Measurements from ENCODE around the gene RBM3.

GRCh38 chrX:48606091-48606490 is 31.8 kb downstream of the RBM3 start:
- TF ChIP-seq POLR2A (IDR thresholded peaks at IDR 0.05) (no peak), CTCF (IDR thresholded peaks at IDR 0.05) (peak in 1 of 12 donors; percentile 5)

All from heart left ventricle (tissue), 13 donors.